ENCODE measurements around the gene OLFML3.

GRCh38 chr1:114008993-114009392, 29.7 kb downstream of the OLFML3 start:
- TF ChIP-seq CTCF (IDR thresholded peaks at IDR 0.05) (no peak), EZH2phosphoT487 (IDR thresholded peaks at IDR 0.05) (no peak), EZH2 (IDR thresholded peaks at IDR 0.05) (no peak)

Measured in neural progenitor cell (in vitro differentiated cells).